ENCODE results near the gene ARSK.

The ARSK gene

GRCh38 chr5:95591490-95591901 lies 36.6 kb downstream of the ARSK start:
- H3K4me2 ChIP-seq (ENCODE audit: low read length), result no peak overlapping the region
- H2BK120ac ChIP-seq (ENCODE audit: insufficient read depth, low read length, poor library complexity), result no peak overlapping the region
- peak in 1 of 2 donors; percentile 46 for DNase-seq
- H3K36me3 ChIP-seq (ENCODE audit: control insufficient read depth in 1 of 2, insufficient read depth in 2 of 2, low read length in 2 of 2), result no peaks in the 10 kb centered on the region
- no peak overlapping the region for H2BK12ac ChIP-seq (ENCODE audit: low read length)
- H2AK5ac ChIP-seq (ENCODE audit: low read length), result no peak overlapping the region
- no peak overlapping the region for H3K14ac ChIP-seq (ENCODE audit: low read length)
- H3K79me1 ChIP-seq (ENCODE audit: low read length), result no peaks in the 10 kb centered on the region
- no peak overlapping the region for H3K18ac ChIP-seq (ENCODE audit: low read length)
- H2BK5ac ChIP-seq (ENCODE audit: low read depth, low read length, poor library complexity), result no peak overlapping the region
- H3K9ac ChIP-seq (ENCODE audit: low read length), result no peak overlapping the region
- no peaks in the 10 kb centered on the region for H3K4me1 ChIP-seq (ENCODE audit: control insufficient read depth in 1 of 2, insufficient read depth in 2 of 2, low read length in 2 of 2)
- no peak overlapping the region for H4K12ac ChIP-seq (ENCODE audit: low read depth, low read length)
- no peak overlapping the region for H3K4me3 ChIP-seq (ENCODE audit: low read depth, low read length)
- H3K27me3 ChIP-seq (ENCODE audit: insufficient read depth, low read length), result no peaks in the 10 kb centered on the region
- no peaks in the 10 kb centered on the region for H3K79me2 ChIP-seq (ENCODE audit: control insufficient read depth, insufficient read depth, low read length, poor library complexity)
- H2AFZ ChIP-seq (ENCODE audit: insufficient read depth, low read length, poor library complexity), result no peak overlapping the region
- no peak overlapping the region for H3K23ac ChIP-seq (ENCODE audit: low read length)
- no CpG with 5 or more reads among the region's 5 CpGs for WGBS (ENCODE audit: extremely low coverage, insufficient coverage, insufficient read length)
- H4K91ac ChIP-seq (ENCODE audit: low read depth, low read length), result no peak overlapping the region
- H4K8ac ChIP-seq (ENCODE audit: low read depth, low read length), result no peak overlapping the region
- no peak overlapping the region for H3K27ac ChIP-seq (ENCODE audit: low read depth, low read length)
- H3K9me3 ChIP-seq (ENCODE audit: insufficient read depth, low read depth, low read length), result no peaks in the 10 kb centered on the region
- no peak overlapping the region for H3K4ac ChIP-seq (ENCODE audit: low read depth, low read length)

- no peak overlapping the region for H4K8ac ChIP-seq (ENCODE audit: low read depth, low read length)
- H3K4ac ChIP-seq (ENCODE audit: low read depth, low read length), result no peak overlapping the region
- H2BK120ac ChIP-seq (ENCODE audit: insufficient read depth, low read length, poor library complexity), result no peak overlapping the region
- no peak overlapping the region for H3K4me3 ChIP-seq (ENCODE audit: low read depth, low read length)
- DNase-seq, result no peak
- H3K36me3 ChIP-seq (ENCODE audit: control insufficient read depth in 1 of 2, insufficient read depth in 2 of 2, low read length in 2 of 2), result no peaks in the 10 kb centered on the region
- no peaks in the 10 kb centered on the region for H3K9me3 ChIP-seq (ENCODE audit: insufficient read depth, low read depth, low read length)
- no peak overlapping the region for H3K18ac ChIP-seq (ENCODE audit: low read length)
- H4K91ac ChIP-seq (ENCODE audit: low read depth, low read length), result no peak overlapping the region
- H3K4me1 ChIP-seq (ENCODE audit: control insufficient read depth in 1 of 2, insufficient read depth in 2 of 2, low read length in 2 of 2), result no peaks in the 10 kb centered on the region
- no peak overlapping the region for H2BK12ac ChIP-seq (ENCODE audit: low read length)
- no peaks in the 10 kb centered on the region for H3K79me1 ChIP-seq (ENCODE audit: low read length)
- no peaks in the 10 kb centered on the region for H3K27me3 ChIP-seq (ENCODE audit: insufficient read depth, low read length)
- H2AK5ac ChIP-seq (ENCODE audit: low read length), result no peak overlapping the region
- H3K9ac ChIP-seq (ENCODE audit: low read length), result no peak overlapping the region
- no peak overlapping the region for H2BK5ac ChIP-seq (ENCODE audit: low read depth, low read length, poor library complexity)
- no peak overlapping the region for H3K4me2 ChIP-seq (ENCODE audit: low read length)
- no peak overlapping the region for H4K12ac ChIP-seq (ENCODE audit: low read depth, low read length)
- H3K79me2 ChIP-seq (ENCODE audit: control insufficient read depth, insufficient read depth, low read length, poor library complexity), result no peaks in the 10 kb centered on the region
- no peak overlapping the region for H3K27ac ChIP-seq (ENCODE audit: low read depth, low read length)
- no peak overlapping the region for H3K23ac ChIP-seq (ENCODE audit: low read length)
- no peak overlapping the region for H2AFZ ChIP-seq (ENCODE audit: insufficient read depth, low read length, poor library complexity)
- WGBS (ENCODE audit: extremely low coverage, insufficient coverage, insufficient read length), result no CpG with 5 or more reads among the region's 3 CpGs
- no peak overlapping the region for H3K14ac ChIP-seq (ENCODE audit: low read length)
Measured at GRCh38 chr5:95595289-95595931, 40.5 kb downstream of the ARSK start.

- Histone ChIP-seq H3K9ac (ENCODE audit: low read length) (no peak overlapping the region), H3K18ac (ENCODE audit: low read length) (no peak overlapping the region), H2AK5ac (ENCODE audit: low read length) (no peak overlapping the region), H3K4ac (ENCODE audit: low read depth, low read length) (no peak overlapping the region), H2BK120ac (ENCODE audit: insufficient read depth, low read length, poor library complexity) (no peak overlapping the region), H4K91ac (ENCODE audit: low read depth, low read length) (no peak overlapping the region), H3K79me1 (ENCODE audit: low read length) (no peaks in the 10 kb centered on the region), H3K79me2 (ENCODE audit: control insufficient read depth, insufficient read depth, low read length, poor library complexity) (no peaks in the 10 kb centered on the region), H3K14ac (ENCODE audit: low read length) (no peak overlapping the region), H4K12ac (ENCODE audit: low read depth, low read length) (no peak overlapping the region), H3K4me3 (ENCODE audit: low read depth, low read length) (no peak overlapping the region), H2AFZ (ENCODE audit: insufficient read depth, low read length, poor library complexity) (no peak overlapping the region), H3K36me3 (ENCODE audit: control insufficient read depth in 1 of 2, insufficient read depth in 2 of 2, low read length in 2 of 2) (no peaks in the 10 kb centered on the region), H3K27me3 (ENCODE audit: insufficient read depth, low read length) (no peaks in the 10 kb centered on the region), H3K9me3 (ENCODE audit: insufficient read depth, low read depth, low read length) (no peaks in the 10 kb centered on the region), H2BK12ac (ENCODE audit: low read length) (no peak overlapping the region), H3K27ac (ENCODE audit: low read depth, low read length) (no peak overlapping the region), H4K8ac (ENCODE audit: low read depth, low read length) (no peak overlapping the region), H3K4me2 (ENCODE audit: low read length) (no peak overlapping the region), H3K23ac (ENCODE audit: low read length) (no peak overlapping the region), H2BK5ac (ENCODE audit: low read depth, low read length, poor library complexity) (no peak overlapping the region), H3K4me1 (ENCODE audit: control insufficient read depth in 1 of 2, insufficient read depth in 2 of 2, low read length in 2 of 2) (no peaks in the 10 kb centered on the region)
- no peak for DNase-seq
- no CpG with 5 or more reads among the region's 1 CpG for WGBS (ENCODE audit: extremely low coverage, insufficient coverage, insufficient read length)
Measured at GRCh38 chr5:95599252-95599651, 44.4 kb downstream of the ARSK start.

GRCh38 chr5:95600557-95600956 lies 45.7 kb downstream of the ARSK start:
- H4K8ac ChIP-seq (ENCODE audit: low read depth, low read length), result no peak overlapping the region
- no peak overlapping the region for H3K18ac ChIP-seq (ENCODE audit: low read length)
- H3K4me3 ChIP-seq (ENCODE audit: low read depth, low read length), result no peak overlapping the region
- H2AFZ ChIP-seq (ENCODE audit: insufficient read depth, low read length, poor library complexity), result no peak overlapping the region
- H3K23ac ChIP-seq (ENCODE audit: low read length), result no peak overlapping the region
- WGBS (ENCODE audit: extremely low coverage, insufficient coverage, insufficient read length), result no CpG with 5 or more reads among the region's 1 CpG
- H4K91ac ChIP-seq (ENCODE audit: low read depth, low read length), result no peak overlapping the region
- no peaks in the 10 kb centered on the region for H3K9me3 ChIP-seq (ENCODE audit: insufficient read depth, low read depth, low read length)
- no peaks in the 10 kb centered on the region for H3K36me3 ChIP-seq (ENCODE audit: control insufficient read depth in 1 of 2, insufficient read depth in 2 of 2, low read length in 2 of 2)
- no peak overlapping the region for H2BK5ac ChIP-seq (ENCODE audit: low read depth, low read length, poor library complexity)
- H3K14ac ChIP-seq (ENCODE audit: low read length), result no peak overlapping the region
- H2BK120ac ChIP-seq (ENCODE audit: insufficient read depth, low read length, poor library complexity), result no peak overlapping the region
- no peak overlapping the region for H2AK5ac ChIP-seq (ENCODE audit: low read length)
- no peak overlapping the region for H3K4me2 ChIP-seq (ENCODE audit: low read length)
- H3K4ac ChIP-seq (ENCODE audit: low read depth, low read length), result no peak overlapping the region
- H3K27me3 ChIP-seq (ENCODE audit: insufficient read depth, low read length), result no peaks in the 10 kb centered on the region
- DNase-seq, result peak in 1 of 2 donors; percentile 84
- H3K79me1 ChIP-seq (ENCODE audit: low read length), result no peaks in the 10 kb centered on the region
- H3K9ac ChIP-seq (ENCODE audit: low read length), result no peak overlapping the region
- no peak overlapping the region for H2BK12ac ChIP-seq (ENCODE audit: low read length)
- no peak overlapping the region for H4K12ac ChIP-seq (ENCODE audit: low read depth, low read length)
- no peak overlapping the region for H3K27ac ChIP-seq (ENCODE audit: low read depth, low read length)
- H3K79me2 ChIP-seq (ENCODE audit: control insufficient read depth, insufficient read depth, low read length, poor library complexity), result no peaks in the 10 kb centered on the region
- no peaks in the 10 kb centered on the region for H3K4me1 ChIP-seq (ENCODE audit: control insufficient read depth in 1 of 2, insufficient read depth in 2 of 2, low read length in 2 of 2)
